Activated CD8-positive, alpha-beta memory T cell treated with anti-CD3 and anti-CD28 coated beads, Interleukin-2, amount 50 U/mL, for 4 hours (primary cell): ENCODE results near the gene SUPT4H1.

Experiments
- DNase-seq: peaks from one replicate; pipeline ENCODE4 v3.0.0-alpha.2; 2020

SUPT4H1 gene

DNA sequence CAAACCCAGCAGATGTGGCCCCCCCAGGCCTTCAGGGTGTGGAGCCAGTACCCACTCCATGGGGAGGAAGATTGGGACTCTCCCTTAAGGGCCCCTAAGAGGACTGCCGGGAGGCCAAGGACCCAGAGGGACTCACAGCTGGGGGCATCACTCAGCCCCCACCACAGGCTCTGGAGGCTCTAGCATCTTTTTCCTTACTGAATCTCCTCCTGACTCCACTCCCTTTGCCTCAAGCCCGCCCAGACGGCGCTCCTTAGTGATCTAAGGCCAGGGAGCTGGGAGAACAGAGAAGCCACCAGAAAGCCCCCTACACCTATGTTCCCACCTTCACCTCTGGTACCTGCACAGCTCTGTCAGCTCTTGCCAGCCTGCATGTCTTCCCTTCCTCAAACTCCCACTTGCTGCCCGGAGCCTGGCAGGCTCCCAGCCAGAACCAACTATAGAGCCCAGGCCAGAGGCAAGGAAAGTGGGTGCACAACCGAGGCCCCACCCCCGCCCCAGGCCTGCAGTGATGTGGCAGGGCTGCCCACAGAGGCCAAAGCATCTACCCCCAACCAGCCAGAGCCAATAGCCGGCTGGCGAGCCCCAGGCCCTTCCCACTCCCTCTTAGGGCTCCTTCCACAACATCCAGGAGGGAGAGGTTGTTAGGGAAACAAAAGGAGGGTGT lies 48.9 kb downstream of the SUPT4H1 start:
- no peak for DNase-seq

DNA sequence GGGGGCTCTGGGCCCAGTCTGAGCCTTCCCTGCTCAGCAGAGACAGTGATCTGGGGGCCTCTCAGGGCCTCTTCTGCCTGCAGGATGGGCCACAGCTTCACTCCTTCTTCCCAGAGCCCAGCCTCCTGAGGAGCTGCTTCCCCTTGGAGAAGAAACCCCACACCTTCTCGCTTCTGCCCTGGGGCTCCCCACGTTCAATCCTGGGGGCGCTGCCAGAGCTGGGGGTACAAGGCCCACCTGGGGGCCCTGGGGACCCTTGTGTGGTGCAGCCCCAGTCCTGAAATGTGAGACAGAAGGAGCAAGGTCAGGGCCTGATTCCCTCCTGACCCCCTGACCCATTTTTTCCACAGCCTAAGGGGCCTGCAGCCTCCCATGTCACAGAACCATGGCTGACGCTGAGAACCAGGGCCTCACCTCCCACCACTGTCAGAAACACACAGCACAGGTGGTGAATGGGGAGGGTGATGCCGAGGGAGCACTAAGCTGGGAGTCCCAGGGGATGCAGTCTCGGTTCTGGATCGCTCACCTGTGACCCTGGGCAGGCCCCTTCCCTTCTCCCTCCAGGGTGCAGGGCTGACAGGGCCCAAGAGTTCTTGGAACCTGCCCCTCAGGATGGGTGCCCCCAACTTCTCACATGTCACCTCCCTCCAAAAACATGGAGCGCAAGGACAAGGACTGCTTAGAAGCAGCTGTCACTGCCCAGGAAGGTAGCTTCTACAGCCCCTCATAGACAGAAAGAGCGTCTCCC lies 49.7 kb downstream of the SUPT4H1 start:
- no peak for DNase-seq

DNA sequence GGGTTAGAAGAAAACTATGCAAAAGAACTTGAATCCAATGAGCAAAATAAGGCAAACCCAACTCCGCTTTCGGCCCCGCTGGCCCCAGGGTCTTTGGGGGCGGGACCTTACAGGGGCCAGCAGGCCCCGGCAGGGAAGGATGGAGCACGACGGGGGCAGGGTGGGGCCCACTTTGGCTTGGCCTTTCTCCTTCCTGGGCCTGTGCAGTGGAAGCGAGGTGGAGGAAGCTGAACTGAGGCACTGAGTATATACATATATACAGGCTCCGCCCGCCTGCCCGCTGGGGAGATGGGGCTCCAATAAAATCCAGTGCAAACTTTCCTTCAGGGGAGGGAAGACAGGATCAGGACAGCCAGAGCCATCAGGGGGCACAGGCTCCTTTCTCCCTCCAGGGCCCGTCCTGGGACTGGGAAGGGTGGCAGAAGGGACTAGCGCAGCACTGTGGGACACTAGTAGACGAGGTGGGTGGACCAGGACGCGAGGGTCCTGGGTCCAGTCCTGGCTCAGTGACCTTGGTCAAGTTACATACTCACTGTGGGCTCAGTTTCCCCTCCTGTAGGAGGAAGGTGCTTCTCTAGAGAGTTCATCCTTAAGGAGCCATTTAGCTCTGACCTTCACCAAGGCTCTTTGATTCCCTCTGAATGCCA lies 50.4 kb downstream of the SUPT4H1 start:
- no peak for DNase-seq

DNA sequence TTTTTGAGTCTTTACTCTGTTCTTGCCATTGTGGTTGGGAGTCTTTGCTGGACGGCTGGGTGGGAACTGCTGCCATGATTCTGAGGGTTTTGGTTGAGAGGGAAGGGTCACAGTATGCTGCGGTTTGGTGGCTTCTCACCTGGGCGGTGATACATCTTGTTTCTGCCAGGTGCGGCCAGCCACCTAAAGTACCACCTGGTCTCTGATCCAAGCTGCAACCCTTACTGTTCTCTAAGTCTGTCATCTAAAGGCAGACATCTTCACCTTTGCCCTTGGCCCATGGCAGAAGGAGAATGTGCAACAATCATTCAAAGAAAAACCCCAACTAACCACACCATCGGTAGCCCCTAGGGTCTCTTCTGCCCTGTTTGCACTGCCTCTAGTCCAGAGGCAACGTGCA lies 51.7 kb downstream of the SUPT4H1 start:
- no peak for DNase-seq
